T follicular helper cell (primary cell): ENCODE measurements around the gene ATRAID.

ENCODE experiments used
- DNase-seq: peaks from one replicate; pipeline ENCODE4 v3.0.0-alpha.2; 2020; ENCODE audit warnings: low read depth

The ATRAID gene

GRCh38 chr2:27219091-27219490 is 7.2 kb downstream of the ATRAID start:
- no peak for DNase-seq

GRCh38 chr2:27220091-27220490 is 8.2 kb downstream of the ATRAID start:
- DNase-seq: no peak

GRCh38 chr2:27221166-27221565 is 9.3 kb downstream of the ATRAID start:
- no peak for DNase-seq

GRCh38 chr2:27222407-27222806 is 10.6 kb downstream of the ATRAID start:
- DNase-seq: no peak

- no peak for DNase-seq
These were observed 11.6 kb downstream of the ATRAID start for GRCh38 chr2:27223416-27223815.

DNA sequence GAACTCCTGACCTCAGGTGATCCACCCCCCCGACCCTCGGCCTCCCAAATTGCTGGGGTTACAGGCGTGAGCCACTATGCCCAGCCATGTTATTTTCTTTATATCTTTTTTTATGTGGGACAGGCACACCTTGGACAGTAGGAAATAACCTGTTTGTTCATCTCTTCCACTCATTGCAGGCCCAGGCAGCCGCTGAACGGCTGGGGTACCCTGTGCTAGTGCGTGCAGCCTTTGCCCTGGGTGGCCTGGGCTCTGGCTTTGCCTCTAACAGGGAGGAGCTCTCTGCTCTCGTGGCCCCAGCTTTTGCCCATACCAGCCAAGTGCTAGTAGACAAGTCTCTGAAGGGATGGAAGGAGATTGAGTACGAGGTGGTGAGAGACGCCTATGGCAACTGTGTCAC is 13.7 kb downstream of the ATRAID start:
- DNase-seq: no peak

DNA sequence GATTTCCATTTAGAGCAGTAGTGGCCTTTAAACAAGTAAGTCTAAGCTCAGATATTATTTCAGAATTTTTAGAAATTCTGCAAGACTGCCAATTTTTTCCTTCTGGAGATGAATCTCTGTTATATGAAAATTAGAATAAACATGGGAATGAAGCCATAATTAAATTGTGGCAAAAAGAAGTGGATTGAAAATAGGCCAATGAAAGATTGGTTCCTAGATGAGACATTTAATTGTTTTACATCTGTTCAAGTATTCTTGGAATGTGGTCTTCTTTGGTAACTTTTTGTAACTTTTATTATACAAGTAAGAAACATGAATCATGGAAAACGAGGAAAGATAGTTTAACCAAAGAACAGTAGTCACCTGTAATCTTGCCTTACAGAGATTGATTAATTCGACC is 15.7 kb downstream of the ATRAID start:
- no peak for DNase-seq

- no peak for DNase-seq
These were observed 20.1 kb downstream of the ATRAID start for GRCh38 chr2:27231921-27232320.

- no peak for DNase-seq
These were observed 21.5 kb downstream of the ATRAID start for GRCh38 chr2:27233341-27233740.

GRCh38 chr2:27236136-27236535 is 24.3 kb downstream of the ATRAID start:
- no peak for DNase-seq

DNA sequence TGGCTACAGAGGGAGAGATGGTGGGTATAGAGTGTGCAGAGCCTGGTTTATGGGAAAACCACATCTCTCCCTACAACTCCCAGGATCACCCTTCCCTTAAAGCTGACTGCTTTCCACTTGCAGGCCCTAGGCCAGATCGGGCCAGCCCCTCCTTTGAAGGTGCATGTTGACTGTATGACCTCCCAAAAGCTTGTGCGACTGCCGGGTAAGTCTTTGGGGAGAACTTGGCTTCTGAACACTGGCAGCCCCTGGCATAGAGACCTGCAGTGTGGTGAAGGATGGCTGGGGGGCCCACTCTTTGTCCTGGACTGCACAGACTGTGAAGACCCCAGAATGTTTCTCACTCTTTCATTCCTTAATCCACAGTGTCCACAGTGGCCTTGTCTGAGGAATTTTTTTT is 24.8 kb downstream of the ATRAID start:
- DNase-seq: no peak

DNA sequence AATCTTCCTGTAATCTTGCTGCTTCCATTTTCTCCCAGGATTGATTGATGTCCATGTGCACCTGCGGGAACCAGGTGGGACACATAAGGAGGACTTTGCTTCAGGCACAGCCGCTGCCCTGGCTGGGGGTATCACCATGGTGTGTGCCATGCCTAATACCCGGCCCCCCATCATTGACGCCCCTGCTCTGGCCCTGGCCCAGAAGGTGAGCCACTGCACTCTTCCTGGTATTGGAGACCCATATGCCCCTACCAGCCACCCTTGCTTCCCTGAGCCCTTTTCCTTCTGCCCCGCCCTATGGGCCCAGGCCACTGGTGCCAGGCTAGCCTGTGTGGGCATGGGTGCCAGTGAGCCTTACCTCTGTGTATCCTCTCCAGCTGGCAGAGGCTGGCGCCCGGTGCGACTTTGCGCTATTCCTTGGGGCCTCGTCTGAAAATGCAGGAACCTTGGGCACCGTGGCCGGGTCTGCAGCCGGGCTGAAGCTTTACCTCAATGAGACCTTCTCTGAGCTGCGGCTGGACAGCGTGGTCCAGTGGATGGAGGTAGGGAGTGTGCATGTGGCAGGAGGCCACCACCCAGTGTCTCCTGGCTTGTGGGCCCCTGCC is 25.6 kb downstream of the ATRAID start:
- DNase-seq: no peak

DNA sequence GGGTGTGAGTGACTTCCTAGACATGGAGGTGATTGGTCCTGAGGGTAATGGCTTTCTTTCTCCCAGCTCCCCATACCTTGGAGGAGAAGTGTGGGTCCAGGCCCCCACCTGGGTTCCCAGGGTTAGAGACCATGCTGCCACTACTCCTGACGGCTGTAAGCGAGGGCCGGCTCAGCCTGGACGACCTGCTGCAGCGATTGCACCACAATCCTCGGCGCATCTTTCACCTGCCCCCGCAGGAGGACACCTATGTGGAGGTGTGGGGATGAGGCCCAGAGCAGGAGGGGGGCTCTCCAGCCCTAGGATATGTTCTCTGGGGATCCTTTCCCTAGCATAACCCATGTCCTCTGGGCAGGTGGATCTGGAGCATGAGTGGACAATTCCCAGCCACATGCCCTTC is 27.1 kb downstream of the ATRAID start:
- DNase-seq: no peak

DNA sequence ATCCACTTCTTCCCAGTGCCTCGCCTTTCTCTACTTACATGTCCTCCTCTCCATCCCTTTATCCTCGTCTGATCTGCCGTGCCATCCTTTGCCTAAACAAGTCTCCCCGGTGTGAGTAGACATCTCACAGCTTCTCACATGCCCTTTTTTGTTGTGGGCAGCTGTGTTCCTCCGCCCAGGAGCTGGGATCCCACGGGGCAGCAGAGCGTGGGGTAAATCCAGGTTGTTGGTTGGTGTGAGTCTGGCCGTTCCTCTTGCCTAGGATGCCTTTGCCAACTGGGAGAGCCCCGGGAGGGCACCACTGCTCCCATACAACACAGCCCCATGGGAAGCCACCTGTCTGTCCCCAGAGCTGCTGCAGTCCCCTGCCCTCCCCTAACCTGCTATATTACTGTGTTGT is 28.6 kb downstream of the ATRAID start:
- no peak for DNase-seq

GRCh38 chr2:27241761-27242613 is 30.1 kb downstream of the ATRAID start:
- no peak for DNase-seq

- DNase-seq: no peak
These were observed 30.7 kb downstream of the ATRAID start for GRCh38 chr2:27242614-27242951.

- DNase-seq: no peak
These were observed 31.7 kb downstream of the ATRAID start for GRCh38 chr2:27243391-27244130.

DNA sequence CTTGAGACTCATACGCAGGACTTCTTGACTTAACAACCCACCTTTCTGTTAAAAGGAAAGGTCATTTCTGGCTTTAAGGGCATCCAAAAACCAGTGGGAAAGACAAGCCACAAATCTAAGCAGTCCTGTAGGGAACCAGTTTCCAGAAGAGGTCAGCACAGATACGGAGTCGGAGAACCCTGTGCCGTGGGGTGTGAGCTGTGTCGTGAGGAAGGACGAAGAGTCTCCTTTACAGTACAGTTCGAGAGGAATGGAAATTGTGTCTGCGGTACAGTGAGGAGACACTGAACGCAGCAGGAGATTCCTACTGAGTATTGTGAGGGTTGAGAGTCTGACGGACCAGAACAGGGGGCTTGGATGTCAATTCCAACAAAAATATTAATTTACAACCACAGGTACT is 33.3 kb downstream of the ATRAID start:
- DNase-seq: no peak

GRCh38 chr2:27245626-27246025 is 33.8 kb downstream of the ATRAID start:
- DNase-seq: no peak

DNA sequence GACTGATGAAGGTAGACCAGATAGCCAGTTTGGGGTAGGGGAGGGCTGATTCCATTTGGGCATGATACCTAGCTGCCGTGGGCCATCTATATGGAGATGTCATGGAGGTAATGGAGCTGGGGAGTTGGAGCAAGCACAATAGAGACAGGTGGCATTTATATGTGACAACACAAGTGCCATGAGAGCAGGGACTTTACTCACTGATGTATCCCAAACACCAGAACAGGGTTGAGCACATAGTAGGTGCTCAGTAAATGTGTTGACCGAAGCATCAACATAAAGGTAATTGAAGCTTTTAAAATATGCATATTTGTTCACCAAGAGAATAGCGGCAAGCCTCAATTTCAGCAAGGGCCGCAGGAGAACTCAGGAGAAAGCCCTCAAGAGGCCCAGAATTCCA is 36.1 kb downstream of the ATRAID start:
- DNase-seq: no peak

DNA sequence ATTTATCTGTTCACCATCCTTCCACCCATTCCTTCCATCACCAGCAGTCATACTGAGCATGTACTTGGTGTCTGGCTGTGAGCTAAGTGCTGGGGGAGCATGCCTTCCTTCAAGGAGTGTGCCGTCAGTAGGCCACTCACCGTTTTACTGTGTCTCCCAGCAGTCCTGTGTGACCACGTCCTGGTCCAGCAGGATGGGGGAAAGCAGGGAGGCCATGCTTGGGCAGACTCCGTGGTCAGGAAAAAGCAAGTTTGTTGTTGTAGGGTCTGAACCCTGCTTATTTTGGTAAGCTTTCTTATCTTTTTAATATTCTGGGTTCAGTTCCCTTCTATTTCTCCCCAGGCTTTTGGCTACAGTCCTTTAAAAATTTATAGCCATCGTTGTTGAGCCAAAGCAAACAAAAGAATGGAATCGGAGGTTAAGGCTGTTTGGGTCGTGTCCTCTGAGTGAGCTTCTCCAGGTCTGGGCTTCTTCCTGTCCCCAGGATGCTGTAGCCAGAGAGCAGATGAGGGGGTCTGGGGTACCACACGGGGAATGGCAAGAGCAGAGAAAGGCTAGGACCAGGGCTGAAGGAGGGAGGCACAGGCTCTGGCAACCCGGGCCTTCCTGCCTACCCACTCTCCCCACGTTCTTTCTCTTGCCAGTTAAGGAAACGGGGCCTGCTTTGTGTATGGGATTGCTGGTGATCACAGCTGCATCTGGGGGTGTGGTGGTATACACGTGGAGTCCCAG is 37.5 kb downstream of the ATRAID start:
- DNase-seq: no peak

GRCh38 chr2:27249891-27250651 is 38.2 kb downstream of the ATRAID start:
- DNase-seq: peak; percentile 25
